Caco-2 (cell line): Measurements from ENCODE around the gene AMBP. TPM values are rescaled to one million over a fixed set of nuclear protein-coding genes. Genes with fewer than 3 reads are reported as not detected.

ENCODE experiments used
- BruUV-seq: library from RNA; stranded (reverse); fragments of 400-500 nt; replicated peaks from 2 replicates; lab custom pipeline; 2021; lab: Mats Ljungman, UMichigan
- CTCF ChIA-PET: fragments of 300-600 bp; sonication (Branson Sonifier 250); formaldehyde crosslinking; loops from one replicate; lab custom pipeline; 2022; ENCODE audit warnings: antibody characterized with exemption; lab: Charles Lee
- POLR2A ChIA-PET: fragments of 300-600 bp; sonication (Branson Sonifier 250); formaldehyde crosslinking; loops from one replicate; lab custom pipeline; 2022; ENCODE audit warnings: antibody characterized with exemption; lab: Charles Lee
- DNase-seq, 2 experiments: peaks; one replicate each; pipeline versions ENCODE4 v3.0.0 to v3.0.0-alpha.2; 2020 to 2022
- H3K27me3 ChIP-seq: replicated peaks from 2 replicates; pipeline ENCODE4 v1.6.0; 2011; ENCODE audit warnings: low read length; ENCODE audit not compliant: control insufficient read depth, insufficient read depth
- H3K36me3 ChIP-seq: 2 replicates; pipeline ENCODE4 v1.5.1; 2011; ENCODE audit warnings: low read length; ENCODE audit not compliant: control insufficient read depth, insufficient read depth
- H3K4me1 ChIP-seq: fragments of 250-450 bp; sonication (Bioruptor Pico); 2 replicates; pipeline ENCODE4 v1.5.1; 2020; ENCODE audit warnings: mild to moderate bottlenecking
- H3K4me3 ChIP-seq: 2 replicates; pipeline ENCODE4 v1.5.1; 2011; ENCODE audit warnings: low read depth, mild to moderate bottlenecking, control low read depth, low read length
- H3K9me3 ChIP-seq: fragments of 250-450 bp; sonication (Bioruptor Pico); 2 replicates; pipeline ENCODE4 v1.5.1; 2020; ENCODE audit warnings: mild to moderate bottlenecking, moderate library complexity
- H3K27ac Mint-ChIP-seq: one replicate; pipeline ENCODE4 v1.8.0; 2022; ENCODE audit warnings: mixed read lengths; ENCODE audit not compliant: unreplicated experiment
- H3K27me3 Mint-ChIP-seq: one replicate; pipeline ENCODE4 v1.8.0; 2022; ENCODE audit warnings: mixed read lengths; ENCODE audit not compliant: insufficient read depth, unreplicated experiment
- H3K36me3 Mint-ChIP-seq: one replicate; pipeline ENCODE4 v1.8.0; 2022; ENCODE audit warnings: mild to moderate bottlenecking, mixed read lengths; ENCODE audit not compliant: insufficient read depth, unreplicated experiment
- H3K4me1 Mint-ChIP-seq: one replicate; pipeline ENCODE4 v1.8.0; 2022; ENCODE audit warnings: low read depth, mixed read lengths; ENCODE audit not compliant: unreplicated experiment
- H3K4me3 Mint-ChIP-seq: one replicate; pipeline ENCODE4 v1.8.0; 2022; ENCODE audit warnings: mild to moderate bottlenecking, moderate library complexity, mixed read lengths; ENCODE audit not compliant: unreplicated experiment
- H3K9me3 Mint-ChIP-seq: one replicate; pipeline ENCODE4 v1.8.0; 2022; ENCODE audit warnings: mixed read lengths; ENCODE audit not compliant: unreplicated experiment
- intact Hi-C: fragments of 100-400 bp; cut with micrococcal nuclease; formaldehyde crosslinking; loops from one replicate; pipeline ENCODE4 v1.10.0; 2022; ENCODE audit not compliant: unreplicated experiment
- total RNA-seq: library from RNA; stranded (reverse); gene quantifications from 2 replicates; pipeline ENCODE4 v1.2.3, GENCODE V29; 2022
- TF ChIP-seq, protein P1 (sequence below), 2 experiments: fragments of 200-600 bp in 1 of 2; IDR thresholded peaks; 1 replicate in 1 of 2; 2 replicates in 1 of 2; pipeline versions ENCODE4 v1.5.1 to v1.8.0; 2011 to 2022; ENCODE audit warnings: antibody characterized with exemption in 1 of 2, control low read depth in 1 of 2, inconsistent platforms in 1 of 2, low read depth in 1 of 2, low read length in 1 of 2, mild to moderate bottlenecking in 1 of 2, moderate library complexity in 1 of 2; ENCODE audit not compliant: insufficient read depth in 1 of 2, severe bottlenecking in 1 of 2, unreplicated experiment in 1 of 2

Gene AMBP
- total RNA-seq, 1 experiment from 2014 or later = 2.2 TPM

DNA sequence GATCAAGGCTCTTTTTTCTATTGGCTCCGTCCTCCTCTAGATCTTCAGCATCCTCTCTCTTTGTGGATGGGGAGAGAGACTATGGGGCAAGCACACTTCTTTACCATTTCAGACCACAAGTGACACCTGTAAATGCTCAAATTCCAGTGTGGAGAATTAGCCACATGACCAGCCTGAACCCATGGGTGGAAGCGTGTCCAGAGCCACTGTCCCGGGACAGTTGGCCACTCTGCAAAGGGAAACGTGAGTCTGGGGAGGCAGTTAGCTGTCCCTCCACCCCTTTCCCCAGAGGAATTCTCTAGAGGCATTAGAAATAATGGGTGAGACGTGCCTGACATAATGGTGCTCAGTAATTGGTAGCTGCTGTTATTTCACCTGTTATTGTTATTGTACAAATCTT lies 40.9 kb downstream of the AMBP start:
- ChIA-PET POLR2A (interaction anchor here (0.6 kb wide), 1 partner anchor 54 kb away, joined by 4 read pairs; no protein-coding TSS in a partner anchor), CTCF (no interaction called here)
- Histone ChIP-seq H3K4me3 (no peak overlapping the region), H3K27me3 (no peaks in the 10 kb centered on the region), H3K9me3 (no peaks in the 10 kb centered on the region), H3K36me3 (no peaks in the 10 kb centered on the region), H3K4me1 (no peaks in the 10 kb centered on the region)
- Mint-ChIP-seq H3K27me3 (no peaks in the 10 kb centered on the region), H3K4me3 (no peak overlapping the region), H3K27ac (no peak overlapping the region), H3K36me3 (no peaks in the 10 kb centered on the region), H3K4me1 (no peaks in the 10 kb centered on the region), H3K9me3 (no peaks in the 10 kb centered on the region)
- BruUV-seq = no TSS peak
- intact Hi-C loops = loop anchor here (5.0 to 10.0 kb wide), 2 partner anchors 45 to 292 kb away; no protein-coding TSS in a partner anchor
- DNase-seq = no peak
- TF ChIP-seq, protein P1, sequence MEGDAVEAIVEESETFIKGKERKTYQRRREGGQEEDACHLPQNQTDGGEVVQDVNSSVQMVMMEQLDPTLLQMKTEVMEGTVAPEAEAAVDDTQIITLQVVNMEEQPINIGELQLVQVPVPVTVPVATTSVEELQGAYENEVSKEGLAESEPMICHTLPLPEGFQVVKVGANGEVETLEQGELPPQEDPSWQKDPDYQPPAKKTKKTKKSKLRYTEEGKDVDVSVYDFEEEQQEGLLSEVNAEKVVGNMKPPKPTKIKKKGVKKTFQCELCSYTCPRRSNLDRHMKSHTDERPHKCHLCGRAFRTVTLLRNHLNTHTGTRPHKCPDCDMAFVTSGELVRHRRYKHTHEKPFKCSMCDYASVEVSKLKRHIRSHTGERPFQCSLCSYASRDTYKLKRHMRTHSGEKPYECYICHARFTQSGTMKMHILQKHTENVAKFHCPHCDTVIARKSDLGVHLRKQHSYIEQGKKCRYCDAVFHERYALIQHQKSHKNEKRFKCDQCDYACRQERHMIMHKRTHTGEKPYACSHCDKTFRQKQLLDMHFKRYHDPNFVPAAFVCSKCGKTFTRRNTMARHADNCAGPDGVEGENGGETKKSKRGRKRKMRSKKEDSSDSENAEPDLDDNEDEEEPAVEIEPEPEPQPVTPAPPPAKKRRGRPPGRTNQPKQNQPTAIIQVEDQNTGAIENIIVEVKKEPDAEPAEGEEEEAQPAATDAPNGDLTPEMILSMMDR (IDR thresholded peaks at IDR 0.05; ENCODE audit: insufficient read depth in 1 of 2, low read depth in 1 of 2, low read length in 1 of 2, severe bottlenecking in 1 of 2, unreplicated experiment in 1 of 2) = no peak

DNA sequence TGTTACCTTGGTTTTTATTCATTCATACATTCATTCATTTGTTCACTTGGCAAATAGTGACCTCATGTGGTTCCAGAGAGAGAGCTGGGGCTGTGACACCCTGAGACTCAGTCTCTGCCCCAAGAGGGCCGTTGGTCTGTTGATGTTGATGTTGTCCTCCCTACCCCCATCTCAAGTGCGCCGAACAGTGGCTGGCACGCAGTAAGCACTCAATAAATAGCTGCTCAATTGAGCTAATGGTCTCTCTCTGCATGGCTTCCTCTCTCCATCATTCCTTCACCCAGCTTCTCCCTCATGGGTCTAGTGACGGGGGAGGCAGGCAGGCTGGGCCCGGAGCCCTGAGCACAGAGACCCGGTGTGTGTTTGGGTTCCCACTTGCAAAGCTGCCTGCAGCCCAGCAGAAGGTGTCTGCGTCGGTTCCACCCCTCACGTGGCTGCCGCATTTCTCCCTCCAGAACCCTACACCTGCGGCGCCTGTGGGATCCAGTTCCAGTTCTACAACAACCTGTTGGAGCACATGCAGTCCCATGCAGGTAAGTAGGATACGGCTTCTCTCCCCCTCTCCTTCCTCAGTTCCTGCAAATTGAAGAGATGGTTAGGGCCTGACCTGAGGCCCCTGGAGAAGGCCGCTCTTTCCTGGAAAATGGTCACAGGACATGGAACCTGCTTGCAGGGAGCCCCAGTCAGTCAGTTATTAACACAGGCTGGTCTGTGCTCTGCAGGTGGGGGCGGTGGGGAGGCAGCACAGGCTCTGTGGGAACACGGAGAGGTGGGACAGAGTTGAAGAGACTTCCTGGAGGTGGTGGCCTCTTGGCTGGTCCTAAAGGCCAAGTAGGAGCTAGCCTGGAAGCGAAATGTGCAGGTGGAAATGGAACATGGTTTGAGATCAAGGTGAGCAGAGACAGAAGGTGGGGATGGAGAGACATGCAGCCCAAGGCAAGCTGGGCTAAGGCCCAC lies 42.0 kb downstream of the AMBP start:
- Mint-ChIP-seq H3K27me3 (no peaks in the 10 kb centered on the region), H3K4me3 (no peak overlapping the region), H3K4me1 (no peaks in the 10 kb centered on the region), H3K27ac (no peak overlapping the region), H3K9me3 (no peaks in the 10 kb centered on the region), H3K36me3 (no peaks in the 10 kb centered on the region)
- no peaks in the 10 kb centered on the region for H3K9me3 ChIP-seq
- TF ChIP-seq, protein P1 (IDR thresholded peaks at IDR 0.05; ENCODE audit: insufficient read depth in 1 of 2, low read depth in 1 of 2, low read length in 1 of 2, severe bottlenecking in 1 of 2, unreplicated experiment in 1 of 2) = no peak
- no TSS peak for BruUV-seq
- H3K36me3 ChIP-seq = no peaks in the 10 kb centered on the region
- no peak overlapping the region for H3K4me3 ChIP-seq
- H3K4me1 ChIP-seq = no peaks in the 10 kb centered on the region
- ChIA-PET POLR2A (no interaction called here), CTCF (no interaction called here)
- H3K27me3 ChIP-seq = no peaks in the 10 kb centered on the region
- intact Hi-C loops = loop anchor here (5.0 to 10.0 kb wide), 2 partner anchors 46 to 291 kb away; no protein-coding TSS in a partner anchor
- DNase-seq = no peak

DNA sequence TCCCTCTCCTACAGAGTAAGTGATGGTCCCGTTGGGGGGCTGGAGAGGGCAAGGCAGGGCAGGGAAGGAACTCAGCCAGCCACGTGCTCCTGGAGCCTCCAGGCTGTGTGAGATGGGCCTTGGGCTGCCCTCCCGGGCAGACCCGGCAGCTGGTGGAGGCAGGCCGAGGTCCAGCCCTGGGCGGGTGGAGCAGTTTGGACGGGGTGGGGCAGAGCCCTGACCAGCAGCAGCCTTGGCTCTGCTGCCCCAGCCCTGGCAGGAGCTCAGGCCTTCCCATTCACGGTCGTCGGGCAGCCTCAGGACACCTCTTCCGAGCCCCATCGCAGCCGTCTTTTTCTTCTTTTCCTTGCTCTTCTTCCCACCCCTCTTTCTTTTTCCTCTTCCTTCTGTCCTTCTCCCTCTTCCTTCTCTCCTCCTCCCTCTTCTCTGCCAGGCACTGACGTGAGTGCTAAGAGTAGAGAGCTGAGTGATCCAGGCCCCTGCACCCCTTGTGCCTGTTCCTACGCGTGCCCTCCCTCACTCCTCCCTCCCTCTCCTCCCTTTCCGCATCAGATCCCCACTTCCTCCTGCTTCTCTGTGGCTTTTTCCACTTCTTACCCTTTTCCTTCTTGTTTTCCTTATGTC lies 42.8 kb downstream of the AMBP start:
- Histone ChIP-seq H3K4me3 (no peak overlapping the region), H3K27me3 (no peaks in the 10 kb centered on the region), H3K36me3 (no peaks in the 10 kb centered on the region), H3K9me3 (no peaks in the 10 kb centered on the region), H3K4me1 (no peaks in the 10 kb centered on the region)
- no TSS peak for BruUV-seq
- TF ChIP-seq, protein P1 (IDR thresholded peaks at IDR 0.05; ENCODE audit: insufficient read depth in 1 of 2, low read depth in 1 of 2, low read length in 1 of 2, severe bottlenecking in 1 of 2, unreplicated experiment in 1 of 2) = no peak
- no peaks in the 10 kb centered on the region for H3K36me3 Mint-ChIP-seq
- no peaks in the 10 kb centered on the region for H3K27me3 Mint-ChIP-seq
- H3K4me1 Mint-ChIP-seq = no peaks in the 10 kb centered on the region
- no peak overlapping the region for H3K27ac Mint-ChIP-seq
- POLR2A ChIA-PET = no interaction called here
- CTCF ChIA-PET = no interaction called here
- intact Hi-C loops = loop anchor here (5.0 to 10.0 kb wide), 2 partner anchors 47 to 291 kb away; no protein-coding TSS in a partner anchor
- no peak overlapping the region for H3K4me3 Mint-ChIP-seq
- no peak for DNase-seq
- no peaks in the 10 kb centered on the region for H3K9me3 Mint-ChIP-seq
